ENCODE data around the gene NPLOC4. TPM values are rescaled to one million over a fixed set of nuclear protein-coding genes. Genes with fewer than 3 reads are reported as not detected.

Gene NPLOC4
- total and polyA plus RNA-seq, 2 of the 13 experiments (the other 11 are each of a cell fraction or from before 2014, with no cell fraction given), result 57.0 to 97.0 TPM

GRCh38 chr17:81514739-81515529, 122.0 kb downstream of the NPLOC4 start (continued):
- no peak for TF ChIP-seq CSRNP2 (CRISPR knock-in tag; conservative IDR thresholded peaks at IDR 0.05; ENCODE audit: low read depth)
- TF ChIP-seq GABPB1 (CRISPR knock-in tag; IDR thresholded peaks at IDR 0.05), result peak; percentile 85
- TF ChIP-seq ARNTL (CRISPR knock-in tag; IDR thresholded peaks at IDR 0.05), result no peak
- TF ChIP-seq, protein P1, sequence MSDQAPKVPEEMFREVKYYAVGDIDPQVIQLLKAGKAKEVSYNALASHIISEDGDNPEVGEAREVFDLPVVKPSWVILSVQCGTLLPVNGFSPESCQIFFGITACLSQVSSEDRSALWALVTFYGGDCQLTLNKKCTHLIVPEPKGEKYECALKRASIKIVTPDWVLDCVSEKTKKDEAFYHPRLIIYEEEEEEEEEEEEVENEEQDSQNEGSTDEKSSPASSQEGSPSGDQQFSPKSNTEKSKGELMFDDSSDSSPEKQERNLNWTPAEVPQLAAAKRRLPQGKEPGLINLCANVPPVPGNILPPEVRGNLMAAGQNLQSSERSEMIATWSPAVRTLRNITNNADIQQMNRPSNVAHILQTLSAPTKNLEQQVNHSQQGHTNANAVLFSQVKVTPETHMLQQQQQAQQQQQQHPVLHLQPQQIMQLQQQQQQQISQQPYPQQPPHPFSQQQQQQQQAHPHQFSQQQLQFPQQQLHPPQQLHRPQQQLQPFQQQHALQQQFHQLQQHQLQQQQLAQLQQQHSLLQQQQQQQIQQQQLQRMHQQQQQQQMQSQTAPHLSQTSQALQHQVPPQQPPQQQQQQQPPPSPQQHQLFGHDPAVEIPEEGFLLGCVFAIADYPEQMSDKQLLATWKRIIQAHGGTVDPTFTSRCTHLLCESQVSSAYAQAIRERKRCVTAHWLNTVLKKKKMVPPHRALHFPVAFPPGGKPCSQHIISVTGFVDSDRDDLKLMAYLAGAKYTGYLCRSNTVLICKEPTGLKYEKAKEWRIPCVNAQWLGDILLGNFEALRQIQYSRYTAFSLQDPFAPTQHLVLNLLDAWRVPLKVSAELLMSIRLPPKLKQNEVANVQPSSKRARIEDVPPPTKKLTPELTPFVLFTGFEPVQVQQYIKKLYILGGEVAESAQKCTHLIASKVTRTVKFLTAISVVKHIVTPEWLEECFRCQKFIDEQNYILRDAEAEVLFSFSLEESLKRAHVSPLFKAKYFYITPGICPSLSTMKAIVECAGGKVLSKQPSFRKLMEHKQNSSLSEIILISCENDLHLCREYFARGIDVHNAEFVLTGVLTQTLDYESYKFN (CRISPR knock-in tag; conservative IDR thresholded peaks at IDR 0.05), result 0 out of 2 replicates have a peak, but pooled peaks have one; percentile 13
- TF ChIP-seq GABPA (IDR thresholded peaks at IDR 0.05; ENCODE audit: low read depth, low read length), result no peak
- TF ChIP-seq GABPA (CRISPR knock-in tag; IDR thresholded peaks at IDR 0.05; ENCODE audit: low read depth), result peak; percentile 45; the same call in 1 of the 2 replicates
- no peak for TF ChIP-seq HNF4G (IDR thresholded peaks at IDR 0.05; ENCODE audit: borderline replicate concordance, low read depth, low read length)
- 0 out of 2 replicates have a peak, but pooled peaks have one; percentile 23 for TF ChIP-seq HNF4G (CRISPR knock-in tag; IDR thresholded peaks at IDR 0.05; ENCODE audit: borderline replicate concordance, low read depth)
- no peak for TF ChIP-seq NR2F2 (IDR thresholded peaks at IDR 0.05; ENCODE audit: borderline replicate concordance, low read depth)
- TF ChIP-seq FOXP4 (CRISPR knock-in tag; IDR thresholded peaks at IDR 0.05), result no peak
- no peak for TF ChIP-seq TSC22D2 (CRISPR knock-in tag; IDR thresholded peaks at IDR 0.05; ENCODE audit: borderline replicate concordance)
- TF ChIP-seq, protein P2, sequence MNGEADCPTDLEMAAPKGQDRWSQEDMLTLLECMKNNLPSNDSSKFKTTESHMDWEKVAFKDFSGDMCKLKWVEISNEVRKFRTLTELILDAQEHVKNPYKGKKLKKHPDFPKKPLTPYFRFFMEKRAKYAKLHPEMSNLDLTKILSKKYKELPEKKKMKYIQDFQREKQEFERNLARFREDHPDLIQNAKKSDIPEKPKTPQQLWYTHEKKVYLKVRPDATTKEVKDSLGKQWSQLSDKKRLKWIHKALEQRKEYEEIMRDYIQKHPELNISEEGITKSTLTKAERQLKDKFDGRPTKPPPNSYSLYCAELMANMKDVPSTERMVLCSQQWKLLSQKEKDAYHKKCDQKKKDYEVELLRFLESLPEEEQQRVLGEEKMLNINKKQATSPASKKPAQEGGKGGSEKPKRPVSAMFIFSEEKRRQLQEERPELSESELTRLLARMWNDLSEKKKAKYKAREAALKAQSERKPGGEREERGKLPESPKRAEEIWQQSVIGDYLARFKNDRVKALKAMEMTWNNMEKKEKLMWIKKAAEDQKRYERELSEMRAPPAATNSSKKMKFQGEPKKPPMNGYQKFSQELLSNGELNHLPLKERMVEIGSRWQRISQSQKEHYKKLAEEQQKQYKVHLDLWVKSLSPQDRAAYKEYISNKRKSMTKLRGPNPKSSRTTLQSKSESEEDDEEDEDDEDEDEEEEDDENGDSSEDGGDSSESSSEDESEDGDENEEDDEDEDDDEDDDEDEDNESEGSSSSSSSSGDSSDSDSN (CRISPR knock-in tag; IDR thresholded peaks at IDR 0.05), result peak; percentile 63
- no peak for TF ChIP-seq NFIB (CRISPR knock-in tag; IDR thresholded peaks at IDR 0.05; ENCODE audit: borderline replicate concordance)
- no peak for TF ChIP-seq CREM (IDR thresholded peaks at IDR 0.05)
- no peak for TF ChIP-seq CREM (CRISPR knock-in tag; IDR thresholded peaks at IDR 0.05)
- TF ChIP-seq MED1 (CRISPR knock-in tag; IDR thresholded peaks at IDR 0.05), result peak; percentile 61
- TF ChIP-seq ZNF619 (CRISPR knock-in tag; IDR thresholded peaks at IDR 0.05), result no peak; the same call in 1 of the 2 replicates

Measured in HepG2 (cell line).